GM21619 (cell line): ENCODE data around the gene KRT71.

Source experiments
- ATAC-seq: cut with Tn5 transposase; IDR thresholded peaks from one replicate; pipeline ENCODE4 v1.9.1; 2021; ENCODE audit not compliant: unreplicated experiment

KRT71 gene

DNA sequence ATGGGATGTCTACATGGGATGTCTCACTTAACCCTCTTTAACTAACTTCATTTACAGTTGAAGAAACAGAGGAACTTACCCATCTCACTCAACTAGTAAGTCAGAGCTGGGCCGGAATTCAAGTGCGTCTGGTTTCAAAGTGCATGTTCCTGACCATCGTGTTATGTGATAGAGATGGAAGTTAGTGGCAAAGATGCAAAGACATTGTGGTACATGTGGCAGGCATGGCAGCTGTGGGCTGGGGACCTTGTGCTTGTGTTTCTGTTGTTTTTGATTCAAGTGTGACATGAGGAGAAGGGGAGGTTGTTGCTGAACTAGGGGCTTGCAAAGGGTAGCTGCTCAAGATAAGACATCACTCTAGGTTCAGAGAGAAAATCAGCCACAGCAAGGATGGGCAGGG lies 23.0 kb upstream of the KRT71 start:
- no peak for ATAC-seq

GRCh38 chr12:52575256-52575655 lies 22.3 kb upstream of the KRT71 start:
- no peak for ATAC-seq

- no peak for ATAC-seq
These were observed 20.8 kb upstream of the KRT71 start, which contains the start of gene KRT74 for GRCh38 chr12:52573743-52574142. Gene KRT74, minus strand, starts transcription at chr12:52573843. Its CDS starts 66 bp downstream, at chr12:52573777.

DNA sequence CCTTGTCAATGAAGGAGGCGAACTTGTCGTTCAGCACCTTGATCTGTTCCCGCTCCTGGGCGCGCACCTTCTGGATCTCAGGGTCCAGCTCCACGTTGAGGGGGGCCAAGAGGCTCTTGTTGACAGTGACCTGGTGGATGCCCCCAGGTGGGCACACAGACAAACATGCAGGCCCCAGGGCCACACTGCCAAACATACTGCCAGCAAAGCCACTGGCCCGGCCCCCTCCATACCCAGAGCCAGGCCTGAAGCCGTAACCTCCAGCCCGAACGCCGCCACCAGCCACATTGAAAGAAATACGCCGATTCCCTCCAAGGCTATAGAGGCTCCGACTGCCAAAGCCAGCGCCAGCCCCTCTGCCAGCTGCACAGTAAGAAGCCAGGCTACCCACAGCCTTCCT lies 20.4 kb upstream of the KRT71 start:
- no peak for ATAC-seq

GRCh38 chr12:52570511-52570910 lies 17.6 kb upstream of the KRT71 start:
- ATAC-seq, result no peak

DNA sequence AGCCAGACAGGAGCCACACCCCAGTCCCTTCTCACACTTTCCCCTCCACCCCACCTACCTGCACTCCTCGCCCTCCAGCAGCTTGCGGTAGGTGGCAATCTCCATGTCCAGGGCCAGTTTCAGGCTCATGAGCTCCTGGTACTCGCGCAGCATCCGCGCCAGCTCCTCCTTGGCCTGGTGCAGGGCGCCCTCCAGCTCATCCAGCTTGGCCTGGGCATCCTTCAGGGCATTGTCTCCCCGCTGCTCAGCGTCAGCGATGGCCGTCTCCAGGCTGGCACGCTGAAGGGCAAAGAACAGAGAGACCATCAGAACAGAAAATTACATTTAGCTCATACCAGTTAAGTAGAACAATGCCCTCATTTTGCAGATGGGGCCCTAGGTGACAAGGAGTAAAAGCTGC lies 15.2 kb upstream of the KRT71 start:
- no peak for ATAC-seq

GRCh38 chr12:52566847-52567291 lies 13.9 kb upstream of the KRT71 start:
- no peak for ATAC-seq

DNA sequence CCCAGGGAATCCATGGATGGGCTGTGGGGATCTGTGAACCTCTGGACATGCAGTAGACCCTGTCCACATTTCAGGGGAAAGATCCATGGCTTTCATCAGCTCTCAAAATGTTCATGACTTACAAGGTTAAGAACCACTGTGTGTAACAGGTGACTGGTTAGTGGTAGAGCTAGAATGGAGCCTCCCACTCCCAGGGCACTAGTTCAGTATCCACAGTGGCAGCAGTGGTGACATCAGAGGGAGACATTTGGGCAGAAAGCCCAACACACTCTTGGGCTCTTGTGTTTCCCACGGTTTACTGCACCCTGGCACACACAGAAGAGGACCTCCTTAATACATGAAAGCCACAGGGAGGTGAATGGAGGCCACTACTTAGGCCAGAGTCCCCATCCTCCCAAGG lies 11.6 kb upstream of the KRT71 start:
- no peak for ATAC-seq

- ATAC-seq, result no peak
These were observed 9.0 kb upstream of the KRT71 start for GRCh38 chr12:52561880-52562449.

GRCh38 chr12:52559979-52560378 lies 7.0 kb upstream of the KRT71 start:
- ATAC-seq, result no peak

- ATAC-seq, result no peak
These were observed 6.0 kb upstream of the KRT71 start for GRCh38 chr12:52558781-52559445.

GRCh38 chr12:52557476-52557875 lies 4.5 kb upstream of the KRT71 start:
- ATAC-seq, result no peak

GRCh38 chr12:52555577-52555976 lies 2.6 kb upstream of the KRT71 start:
- ATAC-seq, result no peak

GRCh38 chr12:52552055-52552454 lies 890 bp downstream of the KRT71 start:
- ATAC-seq, result no peak

DNA sequence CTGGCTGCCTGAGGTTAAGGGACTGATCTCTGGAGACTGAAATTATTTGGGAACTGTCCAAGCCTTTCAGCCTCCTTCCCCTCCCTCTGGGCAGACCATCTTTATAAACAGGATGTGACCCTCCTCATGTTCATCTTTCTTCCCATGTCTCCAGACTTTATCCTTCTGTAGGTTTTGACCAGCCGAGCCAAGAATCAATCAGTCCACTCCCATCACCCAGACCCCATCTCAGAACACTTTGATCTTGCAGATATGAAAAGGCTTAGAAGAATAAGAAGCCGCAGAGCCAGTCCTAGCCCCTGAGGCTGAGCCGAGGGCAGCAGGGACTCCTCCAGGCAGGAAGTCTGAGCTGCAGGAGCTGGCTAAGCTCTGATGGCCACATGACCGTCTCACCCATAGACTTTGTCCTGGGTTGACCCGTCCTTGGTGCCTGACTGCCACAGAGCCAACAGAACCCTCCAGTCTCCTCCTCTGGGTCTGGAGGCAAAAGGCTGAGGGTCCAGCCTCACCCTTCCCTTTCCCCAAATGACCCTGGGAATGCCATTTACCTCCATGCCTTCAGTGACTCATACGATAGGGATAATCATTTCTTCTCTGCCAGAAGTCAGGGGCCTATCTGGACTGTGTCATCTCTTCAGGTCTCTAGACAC lies 1.6 kb downstream of the KRT71 start:
- ATAC-seq, result no peak

DNA sequence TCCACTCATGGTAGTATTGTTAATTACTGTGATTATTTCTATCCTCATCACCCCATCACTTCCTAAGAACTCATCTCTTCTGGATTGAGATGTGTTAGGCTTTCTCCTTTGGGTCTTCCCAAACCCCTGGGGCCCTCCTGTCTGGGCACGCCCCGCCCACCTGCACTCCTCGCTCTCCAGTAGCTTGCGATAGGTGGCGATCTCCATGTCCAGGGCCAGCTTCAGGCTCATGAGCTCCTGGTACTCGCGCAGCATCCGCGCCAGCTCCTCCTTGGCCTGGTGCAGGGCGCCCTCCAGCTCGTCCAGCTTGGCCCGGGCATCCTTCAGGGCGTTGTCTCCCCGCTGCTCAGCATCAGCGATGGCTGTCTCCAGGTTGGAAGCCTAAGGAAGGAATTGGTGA lies 6.8 kb downstream of the KRT71 start:
- ATAC-seq, result no peak

DNA sequence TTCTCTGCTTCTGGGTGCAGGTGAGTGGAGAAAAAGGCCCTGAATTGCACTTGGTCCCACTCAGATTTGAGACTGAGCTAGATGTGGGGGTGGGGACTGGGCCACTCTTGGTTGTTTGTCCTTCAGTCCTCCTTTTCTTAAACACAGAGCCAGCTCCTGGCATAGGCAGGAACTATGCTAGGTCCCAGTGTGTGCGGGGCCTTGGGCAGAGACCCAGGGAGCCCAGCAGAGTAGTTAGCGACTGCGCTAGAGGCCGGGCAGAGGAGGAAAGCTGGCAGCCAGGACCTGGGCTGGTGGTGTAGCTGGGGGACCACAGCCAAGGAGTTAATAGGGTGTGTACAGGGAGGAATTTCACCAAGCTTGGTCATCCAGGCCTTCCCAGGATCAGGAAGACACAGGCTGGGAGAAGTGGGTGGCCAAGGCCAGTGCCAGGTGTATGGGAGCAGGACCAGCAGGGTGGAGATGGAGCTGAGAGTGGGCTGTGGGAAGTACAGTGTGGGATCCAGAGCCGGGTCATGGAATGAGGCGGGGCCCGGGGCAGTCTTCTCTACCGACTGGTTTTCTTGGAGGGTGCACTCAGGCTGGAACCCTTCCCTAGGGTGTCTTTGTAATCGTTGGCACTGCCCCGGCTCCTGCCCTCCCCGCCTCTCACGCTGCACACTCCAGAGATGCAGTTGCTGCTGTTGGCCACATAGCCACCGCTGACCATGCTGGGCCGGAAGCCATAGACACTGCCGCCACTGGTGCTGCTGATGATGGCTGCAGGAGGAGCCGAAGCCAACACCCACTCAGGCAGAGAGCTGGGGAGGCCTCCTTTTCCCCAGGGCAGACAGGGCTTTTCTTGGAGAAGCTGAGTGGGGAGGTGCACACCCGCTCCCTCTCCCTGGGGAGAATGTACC lies 8.7 kb downstream of the KRT71 start:
- no peak for ATAC-seq

DNA sequence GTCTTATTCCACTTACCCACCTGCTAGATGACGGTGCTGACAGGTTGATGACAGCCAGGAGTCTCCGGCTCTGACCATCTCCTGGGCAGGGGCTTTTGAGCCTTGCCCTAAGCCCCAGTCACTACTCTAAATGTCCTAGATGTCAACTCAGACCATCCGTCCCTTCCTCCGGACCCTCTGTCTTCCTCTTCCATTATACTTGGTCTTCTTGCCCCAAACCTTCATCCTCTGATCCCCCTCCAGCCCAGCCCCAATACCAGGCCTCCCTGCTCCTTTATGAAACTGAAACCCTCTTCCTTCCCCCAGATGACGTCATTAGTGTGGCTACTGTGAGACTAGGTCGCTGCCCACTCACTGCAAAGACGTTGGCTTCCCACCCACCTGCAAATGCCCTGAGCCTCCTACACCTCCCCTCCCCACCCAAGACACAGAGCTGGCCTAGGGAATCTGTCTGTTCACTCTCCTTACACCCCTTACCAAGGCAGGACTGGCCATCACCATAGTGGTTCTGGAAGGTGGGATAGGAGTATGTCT lies 10.1 kb downstream of the KRT71 start:
- ATAC-seq, result no peak

GRCh38 chr12:52542157-52542556 lies 10.8 kb downstream of the KRT71 start:
- ATAC-seq, result no peak

DNA sequence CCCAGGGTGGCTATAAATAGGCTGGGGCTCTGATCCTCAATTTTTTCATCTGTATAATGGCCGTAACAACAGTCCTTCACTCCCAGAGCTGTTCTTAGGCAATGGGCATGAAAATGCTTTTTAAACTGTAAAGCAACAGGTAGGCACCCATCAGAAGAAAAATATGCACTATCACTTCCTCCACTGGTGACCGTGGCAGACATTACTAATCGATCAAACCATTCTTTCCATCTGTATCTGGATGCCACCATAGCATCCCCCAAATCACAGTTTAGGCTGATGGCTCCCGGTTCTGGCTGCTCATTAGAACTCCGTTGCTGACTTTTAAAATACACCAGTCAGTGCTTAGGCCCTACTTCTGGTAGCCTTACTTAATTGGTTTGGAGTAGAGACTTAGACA lies 11.2 kb downstream of the KRT71 start:
- ATAC-seq, result no peak

GRCh38 chr12:52540531-52540930 lies 12.4 kb downstream of the KRT71 start:
- no peak for ATAC-seq
